ENCODE results near the gene CYB561A3.

The CYB561A3 gene

DNA sequence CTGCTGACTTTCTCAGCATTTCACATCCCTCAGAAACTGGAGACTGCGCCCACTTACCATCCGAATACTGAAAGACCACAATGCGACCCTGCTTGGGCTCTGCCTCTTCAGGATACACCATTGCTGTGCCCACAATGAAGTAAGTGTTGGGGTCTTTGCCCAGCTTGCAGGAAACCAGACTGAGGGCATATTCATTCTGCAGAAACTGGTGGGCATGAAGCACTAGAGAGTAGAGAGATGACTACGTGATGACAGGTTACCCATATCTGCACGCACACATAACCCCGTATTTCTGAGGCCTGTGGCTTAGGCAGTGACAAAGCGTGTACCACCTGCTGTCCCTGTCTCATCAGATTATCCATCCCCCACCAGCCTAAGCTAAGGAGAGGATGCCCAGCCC, 51.9 kb downstream of the CYB561A3 start:
- DNase-seq: no peak

DNA sequence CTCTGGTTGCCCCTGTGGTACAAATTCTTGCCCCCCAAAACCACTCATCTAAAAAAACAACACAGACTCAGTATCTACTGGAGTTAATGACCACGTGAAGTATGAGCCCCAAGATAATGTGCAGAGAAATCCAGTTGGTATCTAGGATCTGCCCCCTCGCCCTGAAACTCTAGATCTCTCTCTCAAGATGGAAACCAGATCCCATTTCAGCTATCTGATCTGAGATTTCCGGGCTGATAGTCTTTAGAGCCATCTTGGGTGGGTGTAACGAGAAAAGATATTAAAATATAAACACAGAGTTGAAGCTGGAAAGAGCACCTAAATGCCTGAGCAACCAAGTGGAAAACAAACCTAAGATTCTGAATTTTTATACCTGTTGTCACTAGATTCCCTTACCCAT, 52.5 kb downstream of the CYB561A3 start:
- DNase-seq: no peak

DNA sequence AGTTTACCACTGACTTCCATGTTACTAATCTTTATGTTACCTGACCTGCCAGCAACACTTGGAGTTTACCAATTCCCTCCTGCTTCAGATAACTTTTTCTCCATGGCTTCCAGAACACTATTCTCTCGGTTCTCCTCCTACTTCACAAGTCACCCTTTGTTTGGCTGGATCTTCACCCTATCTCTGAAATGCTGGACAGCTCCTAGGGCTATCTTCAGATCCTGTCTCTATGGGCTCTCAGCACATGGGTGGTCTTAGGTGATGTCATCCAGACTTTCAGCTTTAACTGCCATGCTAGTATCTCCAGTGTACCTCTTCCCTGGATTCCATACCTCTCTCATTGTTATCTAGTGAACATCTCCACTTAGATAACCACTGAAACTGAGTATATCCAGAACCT, 54.3 kb downstream of the CYB561A3 start:
- DNase-seq: no peak

DNA sequence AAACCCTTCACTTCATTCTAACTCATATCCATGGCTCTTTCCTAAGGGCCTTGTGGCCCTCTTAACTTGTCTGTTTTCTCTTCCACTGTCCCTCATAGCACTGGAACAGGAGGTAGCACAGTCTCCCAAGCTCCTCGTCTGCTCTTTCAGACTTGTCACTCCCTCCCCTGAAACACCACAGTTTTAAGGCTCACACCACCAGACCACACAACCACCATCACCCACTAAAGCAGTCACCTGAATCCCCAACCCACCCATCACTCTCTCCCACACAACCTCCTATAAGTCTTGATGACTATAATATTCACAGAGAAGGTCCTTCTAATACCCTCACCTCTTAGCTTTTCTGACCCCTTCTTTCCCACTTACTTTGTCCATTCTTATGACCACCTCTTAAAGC, 55.5 kb downstream of the CYB561A3 start:
- no peak for DNase-seq

DNA sequence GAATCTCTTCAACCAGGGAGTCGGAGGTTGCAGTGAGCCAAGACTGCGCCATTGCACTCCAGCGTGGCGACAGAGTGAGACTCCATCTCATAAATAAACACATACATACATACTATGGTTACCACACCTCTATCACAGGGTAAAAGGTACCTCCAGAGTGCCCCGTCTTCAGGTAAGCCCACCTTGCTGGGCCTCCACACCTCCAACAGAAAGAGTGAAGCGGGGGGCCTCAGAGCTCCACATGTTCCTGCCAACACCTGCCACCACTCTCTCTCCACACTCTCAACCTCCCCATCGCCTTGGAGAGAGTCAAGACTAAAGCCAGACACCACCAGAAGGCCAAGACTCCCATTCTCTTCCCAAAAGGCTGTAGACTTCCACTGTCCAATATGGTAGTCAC, 56.3 kb downstream of the CYB561A3 start:
- no peak for DNase-seq

DNA sequence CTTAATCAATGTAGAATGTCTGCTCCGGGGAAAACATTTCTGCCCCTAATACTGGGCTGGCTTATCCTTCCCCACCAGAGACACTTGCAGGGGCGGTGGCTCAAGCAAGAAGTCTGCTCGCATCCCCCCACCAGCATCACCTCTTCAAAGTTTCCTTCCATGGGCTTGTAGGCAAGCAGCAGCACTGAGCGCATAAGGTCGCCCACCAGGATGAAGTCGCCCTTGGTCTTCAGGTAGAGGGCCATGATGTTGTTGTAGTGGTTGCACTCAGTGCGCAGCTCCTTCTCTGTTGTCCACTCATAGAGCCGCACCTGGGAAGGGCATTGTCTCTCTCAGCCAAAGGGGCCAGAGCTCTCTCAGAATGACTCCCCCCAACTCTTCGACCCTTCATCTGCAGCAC, 58.0 kb downstream of the CYB561A3 start:
- DNase-seq: no peak

DNA sequence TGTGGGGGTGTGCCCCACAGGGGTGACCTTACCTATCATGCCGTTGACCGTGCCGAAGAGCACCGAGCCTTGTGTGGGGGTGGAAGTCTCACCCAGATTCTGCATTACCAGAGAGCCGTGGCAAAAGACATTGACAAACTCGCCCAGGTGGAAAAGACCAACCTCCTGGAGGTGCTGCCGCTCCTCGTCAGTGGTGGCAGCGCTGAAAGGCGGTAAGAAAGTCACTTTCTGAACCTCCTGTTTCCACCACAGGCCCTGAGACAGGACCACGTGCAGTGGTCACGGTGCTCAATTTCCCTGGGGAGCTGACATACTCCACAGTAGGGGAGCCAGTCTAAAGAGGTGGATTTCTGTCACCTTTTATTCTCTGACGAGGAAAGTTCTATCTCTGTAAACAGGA, 59.1 kb downstream of the CYB561A3 start:
- DNase-seq: no peak
